Esophagus squamous epithelium (tissue), 4 donors: ENCODE data around the gene ARL8B.

Experiments
- CTCF ChIP-seq, 6 experiments: fragments of 450-650 bp in 4 of 6; fragments of 200-600 bp in 2 of 6; sonication (generic) in 2 of 6; IDR thresholded peaks; one replicate each; pipeline ENCODE4 v1.5.1; 2016 to 2019; ENCODE audit warnings: antibody characterized with exemption in 6 of 6, mild to moderate bottlenecking in 4 of 6, moderate library complexity in 4 of 6
- POLR2A ChIP-seq, 4 donors: fragments of 450-650 bp; IDR thresholded peaks; one replicate each; pipeline ENCODE4 v1.6.1; 2017; ENCODE audit warnings: antibody characterized with exemption in 4 of 4, mild to moderate bottlenecking in 4 of 4, moderate library complexity in 3 of 4

DNA sequence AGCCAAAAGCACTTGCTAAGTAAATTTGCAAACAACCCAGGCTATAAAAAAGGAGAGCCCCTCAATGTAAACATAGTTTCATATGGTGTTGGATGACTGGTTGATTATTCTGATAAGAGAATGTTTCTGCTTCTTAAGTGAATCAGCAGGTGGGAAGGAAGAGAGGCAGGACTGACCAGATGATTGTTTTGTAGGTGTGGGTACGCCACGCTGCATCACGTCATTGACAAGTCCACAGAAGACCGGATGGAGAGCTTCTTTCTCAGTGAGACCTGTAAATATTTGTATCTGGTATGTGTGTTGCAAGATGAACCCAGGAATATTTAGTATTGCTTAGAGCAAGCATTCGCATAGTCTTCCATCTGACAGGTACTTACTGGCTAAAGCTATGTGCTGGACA, 88.8 kb downstream of the ARL8B start:
- TF ChIP-seq CTCF (IDR thresholded peaks at IDR 0.05), result no peak
- no peak for TF ChIP-seq POLR2A (IDR thresholded peaks at IDR 0.05)
